Stimulated activated naive CD8-positive, alpha-beta T cell treated with anti-CD3 and anti-CD28 coated beads, Interleukin-15, amount 100 ng/mL, for 72 hours (primary cell): Measurements from ENCODE around the gene FKBP6.
"Not testable (repeated sequence)": the region's sequence is repeated elsewhere in the genome, so short reads cannot be mapped to it uniquely, and the experiment has no call there.

Source experiments
- ATAC-seq: fragments of 150-1000 bp; cut with Tn5 transposase; 2 replicates; pipeline ENCODE4 v1.10.0; 2021; ENCODE audit warnings: mild to moderate bottlenecking, moderate library complexity
- DNase-seq, 2 donors: peaks; one replicate each; pipeline ENCODE4 v3.0.0; 2021 to 2022
- H3K27ac Mint-ChIP-seq, 2 donors: one replicate each; pipeline ENCODE4 v1.8.0; 2022; ENCODE audit warnings: mild to moderate bottlenecking in 2 of 2, mixed read lengths in 2 of 2, moderate library complexity in 2 of 2
- H3K27me3 Mint-ChIP-seq: one replicate; pipeline ENCODE4 v1.8.0; 2022; ENCODE audit warnings: mixed read lengths
- H3K4me1 Mint-ChIP-seq: one replicate; pipeline ENCODE4 v1.8.0; 2022; ENCODE audit warnings: mild to moderate bottlenecking, mixed read lengths
- H3K4me3 Mint-ChIP-seq, 2 donors: one replicate each; pipeline ENCODE4 v1.8.0; 2022; ENCODE audit warnings: mild to moderate bottlenecking in 2 of 2, mixed read lengths in 2 of 2, moderate library complexity in 1 of 2
- H3K9me3 Mint-ChIP-seq, 2 donors: one replicate each; pipeline ENCODE4 v1.8.0; 2022; ENCODE audit warnings: mixed read lengths in 2 of 2

The FKBP6 gene, protein sequence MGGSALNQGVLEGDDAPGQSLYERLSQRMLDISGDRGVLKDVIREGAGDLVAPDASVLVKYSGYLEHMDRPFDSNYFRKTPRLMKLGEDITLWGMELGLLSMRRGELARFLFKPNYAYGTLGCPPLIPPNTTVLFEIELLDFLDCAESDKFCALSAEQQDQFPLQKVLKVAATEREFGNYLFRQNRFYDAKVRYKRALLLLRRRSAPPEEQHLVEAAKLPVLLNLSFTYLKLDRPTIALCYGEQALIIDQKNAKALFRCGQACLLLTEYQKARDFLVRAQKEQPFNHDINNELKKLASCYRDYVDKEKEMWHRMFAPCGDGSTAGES

DNA sequence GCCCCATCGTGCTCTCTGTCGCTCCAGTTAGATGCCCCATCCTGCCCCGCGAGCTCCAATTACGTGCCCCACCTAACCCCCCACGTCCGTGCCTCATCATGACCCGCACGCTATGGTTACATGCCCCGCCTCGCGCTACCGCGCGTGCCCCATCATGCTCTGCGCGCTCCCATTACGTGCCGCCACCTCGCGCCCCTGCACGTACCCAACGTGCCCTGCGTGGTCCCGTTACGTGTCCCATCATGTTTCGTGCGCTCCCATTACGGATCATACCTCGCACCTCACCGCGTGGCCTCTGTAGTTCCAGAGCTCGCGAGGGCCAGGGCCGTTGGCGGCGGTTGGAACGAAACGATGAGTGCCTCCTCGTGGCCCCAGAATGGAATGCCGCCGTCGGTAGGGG, at the start of gene FKBP6, which contains the start of gene TRIM50:
Gene FKBP6 (plus strand): TSS at position 240 of the 400 bp plus-strand sequence. CDS start 268 bp downstream, outside the sequence.
Gene TRIM50 (minus strand): TSS at position 161 of the 400 bp plus-strand sequence. CDS start 3,295 bp downstream, outside the sequence.
- peak; percentile 16 for ATAC-seq
- H3K27me3 Mint-ChIP-seq, H3K27ac Mint-ChIP-seq, DNase-seq, H3K9me3 Mint-ChIP-seq, H3K4me3 Mint-ChIP-seq: not testable (repeated sequence)
- H3K4me1 Mint-ChIP-seq: peaks cover 10% of the 10 kb centered on the region

DNA sequence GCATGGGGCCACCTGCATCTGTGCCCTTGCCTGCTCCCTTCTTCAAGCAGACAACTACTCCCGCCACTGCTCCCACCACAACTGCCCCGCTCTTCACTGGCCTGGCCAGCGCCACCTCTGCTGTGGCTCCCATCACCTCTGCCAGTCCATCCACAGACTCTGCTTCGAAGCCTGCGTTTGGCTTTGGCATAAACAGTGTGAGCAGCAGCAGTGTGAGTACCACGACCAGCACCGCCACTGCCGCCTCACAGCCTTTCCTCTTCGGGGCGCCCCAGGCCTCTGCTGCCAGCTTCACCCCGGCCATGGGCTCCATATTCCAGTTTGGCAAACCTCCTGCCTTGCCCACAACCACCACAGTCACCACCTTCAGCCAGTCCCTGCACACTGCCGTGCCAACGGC, 30.7 kb upstream of the FKBP6 start:
- H3K4me1 Mint-ChIP-seq, ATAC-seq, H3K4me3 Mint-ChIP-seq, H3K9me3 Mint-ChIP-seq, DNase-seq, H3K27me3 Mint-ChIP-seq, H3K27ac Mint-ChIP-seq: not testable (repeated sequence)

DNA sequence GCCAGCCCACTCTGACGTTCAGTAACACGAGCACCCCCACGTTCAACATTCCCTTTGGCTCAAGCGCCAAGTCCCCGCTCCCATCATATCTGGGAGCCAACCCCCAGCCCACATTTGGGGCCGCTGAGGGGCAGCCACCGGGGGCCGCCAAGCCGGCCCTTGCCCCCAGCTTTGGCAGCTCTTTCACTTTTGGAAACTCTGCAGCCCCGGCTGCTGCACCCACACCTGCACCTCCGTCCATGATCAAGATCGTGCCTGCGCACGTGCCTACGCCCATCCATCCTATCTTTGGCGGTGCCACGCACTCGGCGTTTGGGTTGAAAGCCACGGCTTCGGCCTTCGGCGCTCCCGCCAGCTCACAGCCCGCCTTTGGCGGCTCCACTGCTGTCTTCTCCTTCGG, 30.3 kb upstream of the FKBP6 start:
- H3K9me3 Mint-ChIP-seq, H3K27me3 Mint-ChIP-seq, DNase-seq, H3K4me3 Mint-ChIP-seq, H3K4me1 Mint-ChIP-seq, ATAC-seq: not testable (repeated sequence)
- peak overlapping the region in 1 of 2 donors; percentile 59 for H3K27ac Mint-ChIP-seq

DNA sequence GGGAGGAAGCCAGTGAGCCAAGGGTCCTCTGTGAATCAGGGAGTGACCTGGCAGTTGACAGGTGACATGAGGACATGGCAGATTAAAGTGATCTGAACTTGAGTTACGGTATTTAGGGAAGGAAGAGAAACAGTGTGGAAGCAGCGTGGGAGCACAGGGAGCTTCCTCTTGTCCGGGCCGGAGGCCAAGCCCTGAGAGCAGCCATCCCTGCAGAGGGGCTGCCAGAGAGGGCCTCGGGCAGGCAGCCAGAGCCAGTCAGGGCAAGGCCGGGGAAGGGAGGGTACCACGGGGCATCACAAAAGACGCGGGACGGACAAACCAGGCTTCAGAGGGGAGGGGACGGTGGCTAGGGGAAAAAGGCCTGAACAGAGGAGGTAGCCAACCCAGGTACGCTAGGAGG, 28.1 kb upstream of the FKBP6 start:
- not testable (repeated sequence) for DNase-seq, H3K9me3 Mint-ChIP-seq, H3K27me3 Mint-ChIP-seq, H3K4me1 Mint-ChIP-seq, H3K27ac Mint-ChIP-seq, H3K4me3 Mint-ChIP-seq
- peak; percentile 10 for ATAC-seq

DNA sequence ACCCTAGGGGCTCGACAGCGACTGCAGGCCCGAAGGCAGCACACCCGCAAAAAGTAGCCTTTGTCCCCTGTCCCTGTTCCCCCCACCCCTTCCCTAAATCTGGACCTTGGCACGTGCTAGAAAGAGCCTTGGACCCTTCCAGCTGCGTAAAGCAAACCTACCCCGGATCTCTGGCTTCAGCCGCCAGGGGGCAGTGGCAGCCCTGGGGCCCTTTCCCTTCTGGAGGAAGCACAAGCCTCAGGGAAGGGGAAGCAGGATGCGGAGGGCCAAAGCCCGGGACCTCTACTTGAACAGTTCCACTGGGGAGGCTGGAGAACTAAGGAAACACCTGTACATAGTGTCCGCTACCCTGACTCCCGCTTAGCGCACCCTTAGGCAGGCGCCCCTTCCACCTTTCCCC, 26.9 kb upstream of the FKBP6 start:
- not testable (repeated sequence) for H3K4me3 Mint-ChIP-seq, ATAC-seq, H3K27me3 Mint-ChIP-seq, H3K27ac Mint-ChIP-seq, DNase-seq, H3K9me3 Mint-ChIP-seq
- H3K4me1 Mint-ChIP-seq: peaks cover 11% of the 10 kb centered on the region

DNA sequence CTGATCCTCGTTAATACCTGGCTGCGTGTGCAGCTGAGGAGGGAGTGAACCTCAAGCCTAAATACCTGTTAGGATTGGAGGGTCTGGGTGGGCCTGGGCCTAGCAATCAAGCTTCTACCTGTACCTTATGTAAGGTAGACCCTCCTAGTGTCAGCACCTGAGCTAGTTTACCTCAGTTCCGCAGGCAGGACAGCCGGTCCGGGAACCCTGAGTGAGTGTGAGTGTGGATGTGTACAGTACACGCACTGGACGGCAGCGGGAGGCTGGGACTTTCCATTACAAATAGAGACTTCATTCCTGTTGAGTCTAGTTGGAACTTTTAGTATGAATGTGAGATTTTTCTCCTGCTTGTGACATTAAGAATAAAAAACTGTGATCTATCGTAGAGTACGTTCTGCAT, 25.1 kb upstream of the FKBP6 start:
- not testable (repeated sequence) for H3K27me3 Mint-ChIP-seq, H3K9me3 Mint-ChIP-seq, DNase-seq, H3K4me3 Mint-ChIP-seq, ATAC-seq, H3K27ac Mint-ChIP-seq
- H3K4me1 Mint-ChIP-seq: peaks cover 22% of the 10 kb centered on the region

DNA sequence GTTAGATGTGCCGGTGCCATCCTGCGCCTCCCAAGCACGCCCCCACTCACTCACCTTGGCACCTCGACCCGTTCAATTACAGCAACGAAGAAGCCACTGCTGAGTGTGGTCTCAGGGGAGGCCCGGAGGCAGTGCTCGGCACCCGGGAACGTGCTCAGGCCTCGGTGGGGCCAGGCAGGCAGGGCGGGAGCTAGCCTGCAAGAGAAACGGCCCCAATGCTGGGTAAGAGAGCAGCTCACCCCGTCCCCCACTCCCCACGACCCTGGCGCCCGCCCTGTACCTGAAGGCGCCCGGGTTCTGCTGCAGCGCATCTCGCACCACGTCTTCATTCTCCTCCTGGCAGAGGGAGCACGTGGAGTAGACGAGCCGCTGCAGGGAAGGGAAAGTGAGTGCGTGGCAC, 24.4 kb upstream of the FKBP6 start:
- Mint-ChIP-seq H3K27me3 (no peaks in the 10 kb centered on the region), H3K27ac (no peak overlapping the region), H3K4me3 (no peak overlapping the region), H3K4me1 (peaks cover 28% of the 10 kb centered on the region), H3K9me3 (no peaks in the 10 kb centered on the region)
- DNase-seq (no peak), ATAC-seq (no peak)

DNA sequence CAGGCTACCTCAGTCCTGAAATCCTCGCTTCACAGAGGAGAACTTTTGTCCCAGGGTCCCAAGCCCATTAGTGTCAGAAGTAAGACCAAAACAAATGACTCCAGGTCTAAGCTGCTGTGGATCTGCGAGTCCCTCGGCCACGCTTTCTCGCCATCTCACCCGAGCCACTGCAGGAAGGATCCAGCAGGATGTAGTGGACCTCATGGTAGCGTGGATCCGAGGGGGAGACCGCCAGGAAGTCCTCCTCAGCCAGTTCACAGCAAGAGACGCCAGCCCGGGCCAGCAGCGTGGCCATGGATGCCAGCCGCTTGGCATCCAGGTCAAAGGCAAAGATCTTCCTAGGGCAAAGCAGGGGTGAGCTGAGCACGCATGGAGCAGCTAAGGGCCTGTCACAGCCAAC, 23.9 kb upstream of the FKBP6 start:
- H3K9me3 Mint-ChIP-seq: no peaks in the 10 kb centered on the region
- ATAC-seq: no peak

DNA sequence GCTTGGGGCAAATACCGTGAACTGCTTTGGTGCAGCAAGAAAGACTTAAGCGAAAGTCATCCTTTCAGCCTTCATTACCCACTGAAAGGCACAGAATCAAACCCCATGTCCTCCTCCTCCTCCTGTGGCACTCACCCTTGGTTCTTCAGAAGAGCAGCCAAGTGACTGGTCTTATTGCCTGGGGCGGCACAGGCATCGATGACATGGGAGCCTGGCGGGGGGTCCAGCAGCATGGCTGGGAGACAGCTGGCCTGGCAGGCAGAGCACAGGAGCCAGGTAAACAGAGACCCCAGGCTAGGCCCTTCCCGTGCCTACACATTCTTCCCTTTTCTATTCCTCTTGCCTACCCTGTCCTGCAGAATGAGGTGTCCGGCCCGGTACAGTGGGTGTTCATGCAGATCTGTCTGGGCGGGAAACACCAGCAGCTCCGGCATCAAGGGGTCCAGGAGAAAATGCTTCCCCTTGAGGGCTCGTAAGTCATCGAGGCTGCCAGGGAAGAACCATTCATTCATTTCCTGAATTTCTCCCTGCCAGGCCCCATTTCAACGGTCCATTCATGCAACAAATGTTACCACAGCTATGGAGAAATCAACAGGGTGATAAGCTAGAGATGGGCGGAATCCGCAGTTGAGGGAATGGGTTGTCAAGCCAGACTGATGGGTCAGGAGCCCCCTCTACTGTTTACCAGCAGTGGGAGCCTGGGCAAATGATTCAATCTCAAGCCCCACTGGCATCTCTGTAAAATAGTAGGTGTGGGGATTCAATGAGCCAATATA, 23.2 kb upstream of the FKBP6 start:
- not testable (repeated sequence) for H3K4me3 Mint-ChIP-seq, H3K27me3 Mint-ChIP-seq, ATAC-seq, DNase-seq, H3K9me3 Mint-ChIP-seq, H3K27ac Mint-ChIP-seq
- H3K4me1 Mint-ChIP-seq: peaks cover 39% of the 10 kb centered on the region

More for the DNA sequence above, 23.9 kb upstream of the FKBP6 start:
- Mint-ChIP-seq H3K4me3 (no peak overlapping the region), H3K4me1 (peaks cover 34% of the 10 kb centered on the region), H3K27ac (no peak overlapping the region), H3K27me3 (no peaks in the 10 kb centered on the region)
- DNase-seq: no peak

DNA sequence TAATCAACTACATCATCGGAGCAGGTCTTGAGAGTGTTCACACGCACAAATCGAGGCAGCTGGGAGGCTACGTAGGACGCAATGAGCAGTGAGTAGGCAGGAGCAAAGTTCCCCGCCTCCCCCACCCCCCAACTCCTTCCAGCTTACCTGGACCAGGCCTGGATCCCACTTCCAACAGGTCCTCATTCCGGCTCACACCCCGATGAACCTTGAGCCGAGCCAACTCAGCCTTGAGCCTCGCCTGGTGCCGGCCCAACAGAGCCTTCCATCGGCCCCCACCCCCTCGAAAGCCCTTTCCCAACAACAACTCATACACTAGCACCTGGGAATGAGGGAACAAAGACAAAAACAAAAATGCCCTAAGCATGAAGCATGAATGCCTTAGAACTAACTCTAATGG, 20.5 kb upstream of the FKBP6 start:
- H3K27ac Mint-ChIP-seq: peak overlapping the region in 1 of 2 donors; percentile 87
- DNase-seq: no peak
- H3K4me1 Mint-ChIP-seq: peaks cover 44% of the 10 kb centered on the region
- H3K27me3 Mint-ChIP-seq: no peaks in the 10 kb centered on the region
- H3K9me3 Mint-ChIP-seq: no peaks in the 10 kb centered on the region
- no peak for ATAC-seq
- peak overlapping the region; percentile 99 for H3K4me3 Mint-ChIP-seq

DNA sequence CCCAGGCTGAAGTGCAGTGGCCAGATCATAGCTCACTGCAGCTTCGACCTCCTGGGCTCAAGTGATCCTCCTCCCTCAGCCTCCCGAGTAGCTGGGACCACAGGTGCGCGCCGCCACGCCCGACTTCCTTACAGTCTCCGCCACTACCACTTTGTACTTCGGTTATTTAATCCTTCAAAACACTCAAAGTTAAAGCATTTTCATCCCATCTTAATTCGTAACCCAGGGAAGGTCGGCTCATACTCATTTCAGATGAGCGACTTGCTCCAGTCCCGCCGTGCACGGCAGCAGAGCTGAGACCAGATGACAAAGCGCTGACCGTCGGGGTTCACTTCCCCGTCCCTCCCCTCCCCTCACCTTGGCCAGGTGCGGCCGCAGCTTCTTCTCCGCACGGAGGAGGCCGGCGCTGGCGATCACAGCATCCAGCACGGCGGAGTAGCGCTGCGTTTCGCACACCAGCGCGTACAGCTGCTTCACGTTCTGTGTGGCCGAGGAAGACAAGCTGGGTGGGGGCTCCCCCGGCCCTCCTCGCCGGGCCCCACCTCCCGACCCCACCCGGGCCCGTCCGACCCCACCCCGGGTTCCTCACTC, 19.8 kb upstream of the FKBP6 start:
- ATAC-seq (peak; percentile 58), DNase-seq (no peak)
- Mint-ChIP-seq H3K4me1 (peaks cover 44% of the 10 kb centered on the region), H3K9me3 (no peaks in the 10 kb centered on the region), H3K4me3 (peak overlapping the region; percentile 99), H3K27ac (peak overlapping the region; percentile 96 to 97), H3K27me3 (no peaks in the 10 kb centered on the region)

DNA sequence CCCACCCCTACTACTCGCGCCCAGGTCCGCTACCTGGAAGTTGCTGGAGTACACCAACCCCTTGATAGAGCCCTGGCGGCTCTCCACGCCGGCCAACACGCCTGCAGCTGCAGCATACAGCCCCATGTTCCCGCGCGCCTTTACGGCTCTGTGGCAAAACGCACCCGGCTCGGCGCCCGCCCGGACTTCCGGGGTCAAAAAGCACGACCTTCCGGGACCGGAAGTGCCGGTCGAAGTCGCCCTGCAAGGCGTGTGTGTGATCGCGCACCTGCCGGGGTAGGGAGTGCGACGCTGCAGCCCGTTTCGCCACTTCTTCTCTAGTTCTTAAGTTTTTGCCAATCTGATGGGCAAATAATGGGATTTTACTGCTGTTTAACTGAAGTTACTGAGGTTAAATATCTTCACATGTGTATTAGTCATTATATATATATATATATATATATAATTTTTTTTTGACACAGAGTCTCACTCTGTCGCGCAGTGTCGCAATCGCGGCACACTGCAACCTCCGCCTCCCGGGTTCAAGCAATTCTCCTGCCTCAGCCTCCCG, 19.2 kb upstream of the FKBP6 start, which contains the start of gene NSUN5:
Gene NSUN5 (minus strand): TSS at position 162 of the 550 bp plus-strand sequence. CDS start 36 bp downstream, at position 126.
- no peaks in the 10 kb centered on the region for H3K27me3 Mint-ChIP-seq
- ATAC-seq: peak; percentile 98
- H3K4me1 Mint-ChIP-seq: peaks cover 44% of the 10 kb centered on the region
- peak within 1 kb of the TSS; percentile 99 for H3K4me3 Mint-ChIP-seq
- peak; percentile 89 to 93 for DNase-seq
- H3K27ac Mint-ChIP-seq: peak within 1 kb of the TSS; percentile 96 to 97
- no peaks in the 10 kb centered on the region for H3K9me3 Mint-ChIP-seq

DNA sequence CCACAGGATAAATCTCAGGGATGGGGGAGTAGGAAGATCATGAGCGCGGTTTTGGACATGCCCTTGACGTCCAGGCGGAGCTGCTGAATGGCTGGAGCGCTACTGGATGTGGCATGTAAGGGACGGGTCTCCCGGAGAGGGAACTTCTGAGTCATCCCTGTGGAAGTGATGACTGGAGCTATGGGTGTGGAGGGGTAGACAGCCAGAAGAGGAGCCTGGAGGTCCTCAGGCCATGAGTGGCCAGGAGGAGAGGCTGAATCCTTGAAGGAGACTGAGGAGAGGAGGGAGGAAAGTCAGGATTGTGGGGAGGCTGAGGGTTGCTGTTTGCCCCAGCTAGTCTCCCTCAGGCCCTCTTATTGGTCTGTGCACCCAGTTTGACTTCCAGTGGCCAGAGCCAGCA, 16.5 kb upstream of the FKBP6 start:
- H3K9me3 Mint-ChIP-seq, H3K27ac Mint-ChIP-seq, H3K4me3 Mint-ChIP-seq, H3K27me3 Mint-ChIP-seq, DNase-seq, ATAC-seq: not testable (repeated sequence)
- H3K4me1 Mint-ChIP-seq: peaks cover 37% of the 10 kb centered on the region

DNA sequence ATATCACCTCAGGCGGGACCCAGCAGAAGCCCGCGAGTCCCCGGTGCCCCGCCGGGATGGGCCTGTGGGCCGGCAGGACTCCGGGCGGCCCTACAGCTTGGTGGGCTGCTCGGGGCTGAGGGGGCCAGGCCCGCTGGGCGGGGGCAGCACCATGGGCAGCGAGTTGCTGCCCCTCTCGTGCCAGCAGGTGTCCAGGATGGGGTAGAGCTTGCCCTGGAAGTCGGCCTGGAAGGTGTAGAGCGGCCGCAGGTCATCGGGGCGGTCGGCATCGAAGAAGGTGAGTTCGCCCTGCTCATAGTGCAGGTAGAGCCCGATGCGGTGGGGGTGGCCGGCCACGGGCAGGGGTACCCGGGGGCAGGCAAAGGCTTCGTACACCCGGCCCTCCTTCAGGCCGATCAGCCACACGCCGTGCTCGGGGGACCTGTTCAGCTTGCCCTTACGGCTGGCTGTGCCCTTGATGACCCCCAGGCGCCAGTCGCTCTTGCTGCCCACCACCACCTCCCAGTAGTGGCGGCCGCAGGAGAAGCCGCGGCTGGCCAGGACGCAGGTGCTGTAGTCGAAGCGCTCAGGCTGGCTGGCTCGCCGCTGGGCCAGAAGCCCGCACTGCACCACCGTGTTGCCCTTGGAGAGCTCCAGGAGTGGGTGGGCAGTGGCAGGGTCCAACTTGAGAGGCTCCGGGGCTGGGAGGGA, 15.0 kb upstream of the FKBP6 start:
- ATAC-seq: no peak
- peaks cover 21% of the 10 kb centered on the region for H3K4me1 Mint-ChIP-seq
- H3K9me3 Mint-ChIP-seq: no peaks in the 10 kb centered on the region
- H3K27ac Mint-ChIP-seq: no peak overlapping the region
- H3K27me3 Mint-ChIP-seq: no peaks in the 10 kb centered on the region
- H3K4me3 Mint-ChIP-seq: no peak overlapping the region
- DNase-seq: no peak

DNA sequence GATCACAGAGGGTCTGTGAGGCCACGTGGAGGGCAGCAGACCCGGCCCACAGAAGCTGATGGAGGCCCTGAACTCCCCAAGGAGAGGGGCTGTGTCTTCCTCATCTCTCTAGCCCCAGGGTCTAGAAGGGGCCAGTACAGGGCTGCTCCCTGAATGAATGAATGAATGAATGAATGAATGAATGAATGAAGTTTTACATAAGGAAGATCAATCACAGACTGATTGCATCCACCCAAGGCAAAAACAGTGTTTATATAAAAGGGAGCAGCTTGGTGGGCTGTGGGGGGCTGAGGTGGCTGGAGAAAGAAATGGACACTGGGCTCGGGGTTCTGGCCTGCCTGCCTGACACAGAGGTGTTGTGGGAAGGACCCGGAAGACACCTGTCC, 14.4 kb upstream of the FKBP6 start:
- ATAC-seq: no peak
- Mint-ChIP-seq H3K4me1 (peaks cover 16% of the 10 kb centered on the region), H3K27ac (no peak overlapping the region), H3K9me3 (no peaks in the 10 kb centered on the region), H3K27me3 (no peaks in the 10 kb centered on the region), H3K4me3 (no peak overlapping the region)
- no peak for DNase-seq
